Measurements from ENCODE around the gene ATP6V1A. TPM values are rescaled to one million over a fixed set of nuclear protein-coding genes. Genes with fewer than 3 reads are reported as not detected.

ATP6V1A gene
- total and polyA plus RNA-seq, 2 of the 13 experiments (the other 11 are each of a cell fraction or from before 2014, with no cell fraction given): 23.4 to 95.1 TPM

- 0 out of 2 replicates have a peak, but pooled peaks have one; percentile 35 for TF ChIP-seq HOMEZ (CRISPR knock-in tag; IDR thresholded peaks at IDR 0.05; ENCODE audit: low read depth)
- TF ChIP-seq ZNF713 (CRISPR knock-in tag; IDR thresholded peaks at IDR 0.05): no peak
- no peak for TF ChIP-seq ZBTB20 (CRISPR knock-in tag; IDR thresholded peaks at IDR 0.05; ENCODE audit: borderline replicate concordance, low read depth)
- no peak for TF ChIP-seq GABPA (IDR thresholded peaks at IDR 0.05; ENCODE audit: low read depth, low read length)
- no peak for TF ChIP-seq GABPA (CRISPR knock-in tag; IDR thresholded peaks at IDR 0.05; ENCODE audit: low read depth)
- TF ChIP-seq KMT2B (CRISPR knock-in tag; IDR thresholded peaks at IDR 0.05): peak; percentile 50; the same call in 1 of the 2 replicates
- TF ChIP-seq ZHX1 (CRISPR knock-in tag; IDR thresholded peaks at IDR 0.05; ENCODE audit: low read depth): 0 out of 2 replicates have a peak, but pooled peaks have one; percentile 25
- no peak for TF ChIP-seq MAZ (IDR thresholded peaks at IDR 0.05; ENCODE audit: borderline replicate concordance, low read depth, low read length)
- TF ChIP-seq MAZ (CRISPR knock-in tag; IDR thresholded peaks at IDR 0.05; ENCODE audit: low read depth): peak; percentile 56; the same call in 1 of the 2 replicates
- peak; percentile 68; the same call in 1 of the 2 replicates for TF ChIP-seq ZSCAN31 (CRISPR knock-in tag; IDR thresholded peaks at IDR 0.05; ENCODE audit: low read depth)
- 0 out of 2 replicates have a peak, but pooled peaks have one; percentile 34 for TF ChIP-seq HOXA3 (CRISPR knock-in tag; IDR thresholded peaks at IDR 0.05)
- 0 out of 2 replicates have a peak, but pooled peaks have one; percentile 37 for TF ChIP-seq ZNF547 (CRISPR knock-in tag; IDR thresholded peaks at IDR 0.05)
- no peak for TF ChIP-seq SNAI1 (CRISPR knock-in tag; IDR thresholded peaks at IDR 0.05; ENCODE audit: borderline replicate concordance)
- TF ChIP-seq PLRG1 (conservative IDR thresholded peaks at IDR 0.05): no peak
- peak; percentile 52; the same call in 1 of the 2 replicates for TF ChIP-seq ERF (CRISPR knock-in tag; IDR thresholded peaks at IDR 0.05)
- TF ChIP-seq KDM2A (CRISPR knock-in tag; IDR thresholded peaks at IDR 0.05; ENCODE audit: borderline replicate concordance, low read depth): peak; percentile 97
- peak; percentile 52 for TF ChIP-seq SMC3 (IDR thresholded peaks at IDR 0.05; ENCODE audit: low read length)
- TF ChIP-seq MIER3 (CRISPR knock-in tag; IDR thresholded peaks at IDR 0.05; ENCODE audit: borderline replicate concordance): 0 out of 2 replicates have a peak, but pooled peaks have one; percentile 28
- TF ChIP-seq TFDP2 (CRISPR knock-in tag; IDR thresholded peaks at IDR 0.05): peak; percentile 59
- TF ChIP-seq ELF3 (CRISPR knock-in tag; IDR thresholded peaks at IDR 0.05): 0 out of 2 replicates have a peak, but pooled peaks have one; percentile 26
- TF ChIP-seq E2F5 (CRISPR knock-in tag; conservative IDR thresholded peaks at IDR 0.05): no peak
- TF ChIP-seq TAF15 (IDR thresholded peaks at IDR 0.05; ENCODE audit: low read depth, low read length, poor library complexity, severe bottlenecking): no peak
- no peak for TF ChIP-seq SETDB1 (CRISPR knock-in tag; IDR thresholded peaks at IDR 0.05; ENCODE audit: borderline replicate concordance)
- TF ChIP-seq THAP11 (CRISPR knock-in tag; IDR thresholded peaks at IDR 0.05): peak; percentile 47
- TF ChIP-seq MYNN (CRISPR knock-in tag; IDR thresholded peaks at IDR 0.05; ENCODE audit: low read depth): no peak
- TF ChIP-seq STAG1 (CRISPR knock-in tag; IDR thresholded peaks at IDR 0.05): peak; percentile 73
Observed at GRCh38 chr3:113838631-113839209, 91.9 kb downstream of the ATP6V1A start, which contains the start of gene GRAMD1C (continued).
